HG03135 (cell line): Measurements from ENCODE around the gene CCDC88C.

Experiments used
- ATAC-seq: cut with Tn5 transposase; IDR thresholded peaks from one replicate; pipeline ENCODE4 v1.9.1; 2021; ENCODE audit warnings: mild to moderate bottlenecking, moderate library complexity; ENCODE audit not compliant: unreplicated experiment

The CCDC88C gene

GRCh38 chr14:91313852-91314251 lies 103.8 kb downstream of the CCDC88C start:
- ATAC-seq, result no peak

DNA sequence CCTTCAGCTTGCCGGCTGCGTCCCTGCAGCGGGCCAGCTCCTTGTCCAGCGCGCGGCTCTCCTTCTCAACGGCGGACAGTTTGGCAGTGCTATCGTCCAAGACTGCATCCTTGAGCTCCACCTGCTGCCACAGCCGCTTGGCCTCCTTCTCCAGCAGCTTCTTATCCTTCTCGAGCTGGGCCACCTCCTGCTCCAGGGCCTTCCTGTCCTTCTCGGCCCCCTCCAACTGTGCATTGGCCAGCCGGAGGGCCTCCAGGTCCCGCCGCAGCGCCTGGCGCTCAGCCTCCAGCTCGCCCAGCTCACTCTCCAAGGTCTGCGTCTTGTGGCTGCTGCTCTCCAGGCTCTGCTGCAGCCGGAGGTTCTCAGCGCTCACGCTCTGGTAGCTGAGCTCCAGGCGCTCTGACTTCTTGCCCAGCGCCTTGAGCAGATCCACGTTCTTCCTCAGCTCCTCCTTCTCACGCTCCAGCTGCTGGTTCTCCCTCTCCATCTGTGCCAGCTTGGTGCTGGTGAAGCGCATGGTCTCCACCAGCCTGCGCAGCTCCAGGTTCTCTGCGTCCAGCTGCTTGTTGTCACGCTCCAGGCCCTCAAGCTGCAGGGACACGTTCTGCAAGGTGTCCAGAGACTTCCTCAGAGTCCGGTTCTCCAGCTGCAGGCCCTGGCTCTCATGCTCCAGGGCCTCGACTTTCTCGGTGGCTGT lies 104.3 kb downstream of the CCDC88C start:
- no peak for ATAC-seq

- no peak for ATAC-seq
Measured at GRCh38 chr14:91311284-91311662, 106.3 kb downstream of the CCDC88C start.

DNA sequence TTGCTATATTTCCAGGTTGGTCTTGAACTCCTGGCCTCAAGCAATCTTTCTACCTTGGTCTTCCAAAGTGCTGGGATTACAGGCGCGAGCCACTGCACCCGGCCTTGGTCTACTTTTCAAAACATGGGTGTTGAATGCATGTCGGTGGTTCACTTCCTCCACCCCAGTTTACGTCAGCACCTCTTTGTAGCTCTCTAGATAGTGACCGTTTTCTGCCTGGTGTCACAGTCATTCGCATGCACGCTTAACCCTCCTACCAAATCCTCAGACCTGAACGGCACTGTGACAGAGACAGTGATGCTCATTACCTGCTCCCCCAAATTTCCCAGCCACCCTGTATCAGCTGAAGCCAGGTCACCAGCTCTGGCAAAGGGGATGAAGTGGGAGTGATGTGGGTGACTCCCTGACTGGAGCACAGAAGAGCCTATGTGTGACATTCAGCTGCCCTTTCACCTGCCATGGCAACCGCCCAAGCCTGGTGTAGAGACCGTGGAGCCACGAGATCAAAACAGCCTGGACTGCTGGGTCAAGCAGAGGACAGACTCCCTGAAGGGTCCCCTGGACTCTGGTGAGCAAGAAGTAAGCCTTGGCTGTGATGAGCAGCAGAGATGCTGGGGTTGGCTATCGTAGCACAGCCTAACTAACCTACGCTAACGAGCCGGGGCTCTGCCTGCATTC lies 106.9 kb downstream of the CCDC88C start:
- ATAC-seq, result no peak

GRCh38 chr14:91309756-91310280 lies 107.8 kb downstream of the CCDC88C start:
- no peak for ATAC-seq

GRCh38 chr14:91308337-91308736 lies 109.3 kb downstream of the CCDC88C start:
- no peak for ATAC-seq

DNA sequence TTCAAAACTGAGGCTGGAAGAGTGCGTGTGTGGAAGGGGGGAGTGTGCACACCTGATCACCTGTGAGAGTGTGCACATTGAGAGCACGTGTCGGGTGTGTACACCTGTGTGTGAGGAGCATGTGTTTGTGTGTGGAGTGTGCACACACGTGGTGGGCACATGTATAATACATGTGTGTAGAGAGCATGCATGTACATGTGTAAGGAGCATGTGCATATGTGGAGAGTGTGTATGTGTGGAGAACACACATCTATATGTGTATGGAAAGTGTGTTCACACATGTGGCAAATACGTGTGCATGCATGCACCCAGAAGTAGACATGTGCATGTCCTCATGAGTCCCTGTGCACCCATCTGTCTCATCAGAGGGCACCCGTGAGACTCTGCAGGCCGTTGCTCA lies 110.0 kb downstream of the CCDC88C start:
- no peak for ATAC-seq

DNA sequence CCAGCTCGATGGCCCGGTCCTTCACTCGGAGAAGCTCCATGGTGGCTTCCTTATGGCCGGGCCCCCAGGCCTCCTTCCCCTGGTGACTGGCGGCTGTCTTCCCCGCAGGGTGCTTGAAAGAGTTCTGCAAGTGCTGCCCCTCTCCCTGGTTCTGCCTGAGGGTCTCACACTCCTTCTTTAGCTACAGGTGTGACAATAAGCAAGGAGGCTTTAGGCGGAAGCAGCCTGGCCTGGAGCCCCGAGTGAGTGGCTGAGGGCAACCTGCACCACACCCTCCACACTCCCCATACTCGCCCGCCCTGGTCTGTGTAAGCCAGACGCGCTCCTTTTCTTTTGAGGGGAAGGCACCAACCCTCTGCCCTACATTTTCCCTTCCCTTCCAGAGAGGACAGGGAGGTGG lies 110.6 kb downstream of the CCDC88C start:
- ATAC-seq, result no peak

GRCh38 chr14:91306547-91306946 lies 111.1 kb downstream of the CCDC88C start:
- no peak for ATAC-seq

DNA sequence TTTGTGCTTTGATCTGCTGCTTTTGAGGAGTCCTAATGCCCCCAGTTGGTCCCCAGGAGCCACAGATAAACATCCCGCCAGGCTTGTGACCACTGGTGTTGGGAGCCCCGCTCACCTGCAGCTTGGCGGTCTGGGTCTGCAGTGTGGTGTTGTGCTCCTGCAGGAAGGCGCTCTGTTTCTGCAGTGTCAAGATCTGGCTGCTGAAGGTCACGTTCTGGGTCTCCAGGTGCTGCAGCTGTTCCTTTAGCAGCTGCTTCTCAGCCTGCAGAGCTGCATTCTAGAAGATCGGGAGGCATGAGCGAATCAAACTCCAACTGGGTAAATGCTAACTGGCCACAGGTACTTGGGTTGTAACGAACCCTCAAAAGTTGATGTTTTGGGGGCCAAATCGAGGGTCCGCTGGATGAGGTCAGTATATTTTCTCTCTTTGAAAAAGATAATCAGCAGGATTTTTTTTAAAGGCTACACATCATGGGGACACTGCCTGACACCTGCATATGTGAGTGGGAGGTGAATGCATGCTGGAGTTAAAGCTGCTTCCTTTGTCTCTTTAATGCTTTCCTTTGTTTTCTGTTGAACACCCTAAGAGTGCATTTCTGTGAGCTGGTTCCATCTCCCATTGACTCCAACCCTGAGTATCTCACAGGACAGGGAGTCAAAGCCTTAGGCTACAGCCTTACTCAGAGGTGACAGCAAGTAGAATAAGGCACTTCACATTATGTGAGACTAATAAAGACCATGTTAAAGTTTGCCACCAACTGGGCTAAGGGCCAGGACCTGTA lies 111.8 kb downstream of the CCDC88C start:
- ATAC-seq, result no peak

DNA sequence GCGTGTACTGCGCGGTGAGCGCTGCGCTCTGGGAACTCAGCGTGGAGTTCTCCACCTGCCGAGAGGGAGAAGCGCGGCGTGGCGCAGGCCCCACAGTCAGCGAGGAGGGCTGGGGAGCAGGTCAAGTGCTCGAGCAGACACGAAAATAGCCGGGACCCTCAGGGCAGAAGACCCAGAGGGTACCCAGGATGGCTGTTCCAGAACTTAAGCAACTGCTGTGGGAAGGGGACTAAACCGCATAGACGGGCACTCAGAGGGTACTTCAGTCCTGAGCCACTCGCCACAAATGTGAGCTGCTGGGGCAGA lies 113.7 kb downstream of the CCDC88C start:
- no peak for ATAC-seq

DNA sequence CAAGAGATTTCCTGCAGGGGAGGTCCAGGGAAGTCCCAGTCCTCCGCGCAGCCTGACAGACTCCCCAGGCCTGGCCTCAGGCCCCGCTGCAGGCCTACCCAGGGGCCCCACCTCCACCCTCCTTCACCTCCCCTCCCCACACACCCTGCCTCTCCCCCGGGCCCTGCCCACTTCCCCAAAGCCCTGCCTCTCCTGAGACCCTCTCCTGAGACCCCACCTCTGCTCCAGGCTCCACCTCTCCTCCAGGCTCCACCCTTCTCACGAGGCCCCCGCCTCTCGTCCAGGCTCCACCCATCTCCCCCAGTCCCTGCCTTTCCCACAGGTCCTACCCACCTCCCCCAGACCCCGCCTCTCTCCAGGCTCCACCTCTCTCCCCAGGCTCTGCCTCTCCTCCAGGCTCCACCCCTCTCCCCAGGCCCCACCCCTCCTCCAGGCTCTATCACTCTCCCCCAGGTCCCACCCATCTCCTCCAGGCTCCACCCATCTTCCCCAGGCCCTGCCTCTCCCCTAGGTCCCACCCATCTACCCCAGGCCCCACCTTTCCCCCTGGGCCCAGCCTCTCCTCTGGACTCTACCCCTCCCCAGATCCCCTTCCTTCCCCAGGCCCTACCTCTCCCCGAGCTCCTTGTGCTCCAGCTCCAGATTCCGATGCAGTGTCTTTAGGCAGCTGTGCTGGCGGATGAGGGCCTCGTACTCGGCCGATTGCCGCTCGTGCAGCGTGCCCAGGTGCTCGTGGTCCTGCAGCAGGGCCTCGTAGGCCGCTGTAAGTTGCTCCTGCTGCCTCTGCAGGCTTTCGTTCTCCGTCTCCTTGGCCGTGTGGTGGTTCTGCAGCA lies 114.3 kb downstream of the CCDC88C start:
- ATAC-seq, result no peak

- ATAC-seq, result no peak
Measured at GRCh38 chr14:91302391-91302790, 115.2 kb downstream of the CCDC88C start.

DNA sequence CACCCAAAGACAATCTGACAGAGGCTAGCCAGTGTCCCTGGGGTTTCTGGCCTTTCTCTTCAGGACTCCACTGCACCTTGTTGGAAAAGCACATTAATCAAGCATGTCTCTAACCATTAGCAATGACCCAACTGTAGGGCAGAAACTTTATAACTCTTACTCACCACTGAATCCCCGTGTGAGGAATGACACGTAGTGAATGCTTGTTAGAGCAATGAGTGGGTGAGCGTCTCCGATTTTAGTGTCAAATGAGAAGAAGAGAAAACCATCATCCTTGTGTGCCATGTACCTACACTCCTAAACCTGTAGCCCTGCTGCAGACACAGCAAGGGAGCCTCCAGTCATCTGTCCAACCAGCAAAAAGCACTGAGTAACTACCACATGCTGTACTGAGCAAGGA lies 116.7 kb downstream of the CCDC88C start:
- ATAC-seq, result no peak

- no peak for ATAC-seq
Measured at GRCh38 chr14:91300283-91300895, 117.2 kb downstream of the CCDC88C start.

- no peak for ATAC-seq
Measured at GRCh38 chr14:91299121-91300115, 118.2 kb downstream of the CCDC88C start.

DNA sequence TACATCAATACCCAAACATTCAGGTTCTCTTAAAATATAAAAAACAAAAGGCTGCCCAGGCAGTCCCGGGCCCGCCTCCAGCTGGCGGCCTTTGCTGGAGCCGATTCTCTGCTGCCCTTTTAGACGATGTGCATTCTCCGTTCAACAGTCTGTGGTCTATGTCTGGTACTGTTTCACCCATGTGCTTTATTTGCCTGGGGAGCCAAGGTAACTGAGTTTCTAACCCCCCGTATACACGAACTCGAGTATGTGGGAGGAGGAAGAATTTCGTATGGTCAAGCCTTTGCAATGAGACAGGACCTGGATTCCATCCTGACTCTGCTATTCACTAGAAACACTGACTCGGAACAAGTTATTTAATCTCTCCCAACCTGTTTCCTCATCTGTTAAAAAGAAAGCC lies 119.0 kb downstream of the CCDC88C start:
- no peak for ATAC-seq

DNA sequence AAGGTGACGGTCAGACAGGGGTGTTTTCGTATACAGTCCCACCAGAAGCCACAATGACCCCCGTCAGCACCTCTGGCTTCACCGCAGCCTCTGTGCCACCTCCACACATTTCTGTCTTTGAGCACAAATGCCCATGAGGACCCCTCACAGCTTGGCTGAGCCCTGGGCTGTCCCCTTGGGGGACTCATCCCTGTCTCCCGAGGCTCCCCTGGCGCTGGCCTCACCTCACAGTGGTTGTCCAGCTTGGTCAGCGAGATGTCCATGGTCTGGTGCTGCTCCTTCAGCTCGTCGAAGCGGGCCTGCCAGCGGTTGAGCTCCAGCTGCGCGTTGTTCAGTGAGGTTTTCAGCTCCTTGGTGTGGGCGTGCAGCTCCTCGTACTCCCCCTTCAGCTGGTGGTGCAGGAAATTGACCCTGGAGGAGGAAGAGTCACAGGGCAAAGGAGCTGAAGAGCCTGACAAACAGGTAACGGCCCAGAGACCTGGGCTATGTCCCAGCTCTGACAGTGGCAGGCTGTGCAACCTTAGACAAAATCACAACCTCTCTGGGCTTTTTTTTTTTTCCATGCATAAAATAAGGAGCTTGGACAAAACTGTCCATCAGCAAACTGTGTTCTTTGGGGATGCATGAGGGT lies 120.4 kb downstream of the CCDC88C start:
- ATAC-seq, result no peak
